ENCODE data around the gene RPL18A. TPM values are rescaled to one million over a fixed set of nuclear protein-coding genes. Genes with fewer than 3 reads are reported as not detected.
A peak's percentile ranks its signal among the peaks of the same experiment; 100 is the strongest.

The RPL18A gene
- total and polyA plus RNA-seq, 3 experiments from 2014 or later, result 3,114 to 3,296 (median 3,151) TPM

- H3K27me3 Mint-ChIP-seq, result no peaks in the 10 kb centered on the region
- POLR2A ChIA-PET, result no interaction called here
- peaks cover 35% of the 10 kb centered on the region for H3K4me1 ChIP-seq (ENCODE audit: insufficient read depth, low read length)
- CTCF ChIA-PET, result interaction anchor here (1.2 to 2.4 kb wide), 3 partner anchors 12 to 59 kb away, joined by 3 to 10 read pairs (median 5); partner anchors contain the start of gene RPL18A
- H3K4me3 ChIP-seq (ENCODE audit: low read length), result no peak overlapping the region
- peak overlapping the region in 2 of 7 donors; percentile 27 to 67 for H3K4me3 Mint-ChIP-seq
- peaks cover 48% of the 10 kb centered on the region for H3K36me3 ChIP-seq (ENCODE audit: insufficient read depth, low read length)
- no peaks in the 10 kb centered on the region for H3K9me3 ChIP-seq (ENCODE audit: low read length)
- H3K4me1 Mint-ChIP-seq, result peaks cover 37 to 50% (median 42%) of the 10 kb centered on the region in 3 donors
- peak overlapping the region in 6 of 8 donors; percentile 21 to 72 (median 60) for H3K27ac Mint-ChIP-seq
- no peaks in the 10 kb centered on the region for H3K27me3 ChIP-seq (ENCODE audit: insufficient read depth, low read length, poor library complexity, severe bottlenecking)
- H3K27ac ChIP-seq (ENCODE audit: low read depth, low read length), result no peak overlapping the region
- DNase-seq, result no peak
- no peaks in the 10 kb centered on the region for H3K9me3 Mint-ChIP-seq
- H3K36me3 Mint-ChIP-seq, result peaks cover 6 to 54% (median 8%) of the 10 kb centered on the region in 3 donors
Measured at GRCh38 chr19:17843292-17843827, 16.4 kb upstream of the RPL18A start.

GRCh38 chr19:17843908-17844490 lies 15.7 kb upstream of the RPL18A start:
- Histone ChIP-seq H3K36me3 (ENCODE audit: insufficient read depth, low read length) (peaks cover 43% of the 10 kb centered on the region), H3K9me3 (ENCODE audit: low read length) (no peaks in the 10 kb centered on the region), H3K4me3 (ENCODE audit: low read length) (no peak overlapping the region), H3K27ac (ENCODE audit: low read depth, low read length) (no peak overlapping the region), H3K4me1 (ENCODE audit: insufficient read depth, low read length) (peaks cover 42% of the 10 kb centered on the region), H3K27me3 (ENCODE audit: insufficient read depth, low read length, poor library complexity, severe bottlenecking) (no peaks in the 10 kb centered on the region)
- Mint-ChIP-seq H3K27ac (peak overlapping the region in 6 of 8 donors; percentile 56 to 96 (median 68)), H3K27me3 (peaks cover 0 to 2% of the 10 kb centered on the region in 2 donors), H3K4me1 (peaks cover 42 to 57% (median 48%) of the 10 kb centered on the region in 3 donors), H3K36me3 (peaks cover 6 to 49% (median 6%) of the 10 kb centered on the region in 3 donors), H3K4me3 (peak overlapping the region; percentile 33 to 93 (median 67)), H3K9me3 (no peaks in the 10 kb centered on the region)
- ChIA-PET CTCF (interaction anchor here (1.5 to 2.4 kb wide), 2 partner anchors 11 to 60 kb away, joined by 3 to 10 read pairs; no protein-coding TSS in a partner anchor), POLR2A (no interaction called here)
- DNase-seq, result no peak

DNA sequence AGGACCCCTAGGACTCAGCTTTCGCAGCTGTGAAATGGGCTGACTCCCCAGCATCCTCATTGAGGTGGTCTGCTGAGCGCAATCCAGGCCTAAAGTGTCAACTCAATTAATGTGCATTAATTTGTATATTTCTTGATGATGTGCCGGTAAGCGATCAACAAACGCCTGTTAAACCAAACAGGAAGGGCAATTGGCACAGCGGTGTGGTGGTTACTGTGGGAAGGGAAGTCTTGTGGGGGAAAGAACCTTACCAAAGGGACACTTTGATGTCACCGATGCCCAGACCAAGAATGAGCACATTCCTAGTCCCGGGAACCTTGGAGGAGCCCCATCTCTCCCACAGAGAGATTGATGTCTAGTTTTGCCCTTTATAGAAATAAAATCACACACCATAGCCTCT lies 13.6 kb upstream of the RPL18A start:
- H3K36me3 ChIP-seq (ENCODE audit: insufficient read depth, low read length), result peaks cover 27% of the 10 kb centered on the region
- peak overlapping the region; percentile 87 to 97 (median 93) for H3K4me3 Mint-ChIP-seq
- CTCF ChIA-PET, result interaction anchor here (1.0 to 2.5 kb wide), 4 partner anchors 9 to 86 kb away, joined by 3 to 8 read pairs (median 6); partner anchors contain the start of genes CCDC124 and RPL18A
- no peaks in the 10 kb centered on the region for H3K27me3 ChIP-seq (ENCODE audit: insufficient read depth, low read length, poor library complexity, severe bottlenecking)
- peaks cover 0 to 3% of the 10 kb centered on the region in 2 donors for H3K27me3 Mint-ChIP-seq
- H3K36me3 Mint-ChIP-seq, result peaks cover under 1 to 31% (median 3%) of the 10 kb centered on the region in 3 donors
- H3K27ac ChIP-seq (ENCODE audit: low read depth, low read length), result peak overlapping the region; percentile 69
- peak; percentile 37 to 67 (median 53) for DNase-seq
- peaks cover 51 to 70% (median 65%) of the 10 kb centered on the region in 3 donors for H3K4me1 Mint-ChIP-seq
- H3K4me1 ChIP-seq (ENCODE audit: insufficient read depth, low read length), result peaks cover 57% of the 10 kb centered on the region
- peak overlapping the region; percentile 83 to 98 (median 96) for H3K27ac Mint-ChIP-seq
- POLR2A ChIA-PET, result interaction anchor here (0.6 to 1.2 kb wide), 2 partner anchors 13 to 20 kb away, joined by 3 read pairs; no protein-coding TSS in a partner anchor
- peak overlapping the region; percentile 80 for H3K4me3 ChIP-seq (ENCODE audit: low read length)
- H3K9me3 ChIP-seq (ENCODE audit: low read length), result no peaks in the 10 kb centered on the region
- H3K9me3 Mint-ChIP-seq, result no peaks in the 10 kb centered on the region

DNA sequence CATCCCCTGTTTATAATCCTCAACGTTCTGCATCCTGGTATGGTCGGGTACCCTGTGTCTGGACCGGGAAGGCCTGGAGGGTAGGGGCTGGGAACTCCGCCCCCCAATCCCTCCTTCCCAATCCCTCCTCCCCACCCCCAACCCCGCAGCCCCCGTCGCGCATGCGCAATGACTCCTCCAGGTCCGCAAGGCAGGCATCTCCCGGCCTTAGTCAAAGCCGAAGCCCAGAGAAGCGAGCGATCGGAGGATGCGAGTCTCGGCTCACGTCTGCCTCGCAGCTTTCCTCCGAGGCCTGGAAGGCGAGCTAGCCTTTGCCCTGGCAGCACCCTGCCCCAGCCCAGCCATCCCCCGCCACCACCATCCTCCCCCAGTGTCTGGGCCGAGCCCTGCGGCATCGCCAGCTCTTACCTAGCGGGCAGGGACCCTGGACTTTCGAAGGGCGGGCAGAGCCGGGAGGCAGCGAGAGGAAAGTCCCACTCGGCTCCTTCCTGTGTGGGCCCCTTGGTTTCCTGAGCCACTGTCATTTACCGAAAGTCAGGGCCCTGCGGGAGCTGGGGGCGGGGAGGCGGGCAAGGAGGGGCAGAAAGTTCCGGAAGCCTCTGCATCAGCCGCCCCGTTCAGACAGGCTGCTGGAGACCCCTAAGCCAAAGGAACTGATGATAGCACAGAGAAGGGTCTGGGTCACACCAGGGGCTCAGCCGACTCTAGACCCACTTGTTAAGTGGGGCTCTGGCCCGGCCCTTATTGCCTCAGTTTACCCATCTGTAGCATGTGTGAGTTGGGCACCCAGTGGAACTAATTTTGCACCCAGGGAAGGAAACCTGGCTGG lies 12.0 kb upstream of the RPL18A start, which contains the start of gene JAK3:
Gene JAK3 (minus strand): TSS at position 445 of the 829 bp plus-strand sequence. CDS start 3,565 bp downstream, outside the sequence.
- peak within 1 kb of the TSS; percentile 69 for H3K27ac ChIP-seq (ENCODE audit: low read depth, low read length)
- Mint-ChIP-seq H3K27me3 (peaks cover 0 to 3% of the 10 kb centered on the region in 2 donors), H3K4me3 (peak within 1 kb of the TSS; percentile 87 to 97 (median 93)), H3K27ac (peak within 1 kb of the TSS; percentile 94 to 98 (median 96)), H3K4me1 (peaks cover 57 to 77% (median 72%) of the 10 kb centered on the region in 3 donors), H3K9me3 (no peaks in the 10 kb centered on the region), H3K36me3 (peaks cover 0 to 20% (median 3%) of the 10 kb centered on the region in 3 donors)
- H3K4me3 ChIP-seq (ENCODE audit: low read length), result peak within 1 kb of the TSS; percentile 80
- ChIA-PET POLR2A (interaction anchor here (0.6 to 1.8 kb wide), 9 partner anchors 12 to 150 kb away, joined by 3 to 25 read pairs (median 5); partner anchors contain the start of genes CCDC124, FCHO1, MAP1S and RPL18A), CTCF (interaction anchor here (0.6 to 1.4 kb wide), 5 partner anchors 8 to 161 kb away, joined by 3 to 8 read pairs (median 3); partner anchors contain the start of genes ARRDC2, CCDC124 and RPL18A)
- H3K9me3 ChIP-seq (ENCODE audit: low read length), result no peaks in the 10 kb centered on the region
- peaks cover 63% of the 10 kb centered on the region for H3K4me1 ChIP-seq (ENCODE audit: insufficient read depth, low read length)
- no peaks in the 10 kb centered on the region for H3K27me3 ChIP-seq (ENCODE audit: insufficient read depth, low read length, poor library complexity, severe bottlenecking)
- peaks cover 15% of the 10 kb centered on the region for H3K36me3 ChIP-seq (ENCODE audit: insufficient read depth, low read length)
- DNase-seq, result peak; percentile 74 to 89 (median 81)

GRCh38 chr19:17848595-17849292 lies 11.0 kb upstream of the RPL18A start:
- Mint-ChIP-seq H3K9me3 (no peaks in the 10 kb centered on the region), H3K4me1 (peaks cover 51 to 72% (median 66%) of the 10 kb centered on the region in 3 donors), H3K27me3 (peaks cover 0 to 3% of the 10 kb centered on the region in 2 donors), H3K4me3 (peak overlapping the region; percentile 5 to 96 (median 89)), H3K36me3 (peaks cover 0 to 10% (median 3%) of the 10 kb centered on the region in 3 donors), H3K27ac (peak overlapping the region; percentile 94 to 98 (median 96))
- no peak overlapping the region for H3K4me3 ChIP-seq (ENCODE audit: low read length)
- peaks cover 6% of the 10 kb centered on the region for H3K36me3 ChIP-seq (ENCODE audit: insufficient read depth, low read length)
- H3K27me3 ChIP-seq (ENCODE audit: insufficient read depth, low read length, poor library complexity, severe bottlenecking), result no peaks in the 10 kb centered on the region
- ChIA-PET CTCF (interaction anchor here (0.7 to 2.2 kb wide), 5 partner anchors 8 to 84 kb away, joined by 3 to 12 read pairs (median 4); partner anchors contain the start of genes CCDC124 and RPL18A), POLR2A (interaction anchor here (0.7 to 1.4 kb wide), 2 partner anchors 10 to 16 kb away, joined by 3 to 10 read pairs; no protein-coding TSS in a partner anchor)
- no peak overlapping the region for H3K27ac ChIP-seq (ENCODE audit: low read depth, low read length)
- DNase-seq, result no peak
- H3K9me3 ChIP-seq (ENCODE audit: low read length), result no peaks in the 10 kb centered on the region
- H3K4me1 ChIP-seq (ENCODE audit: insufficient read depth, low read length), result peaks cover 57% of the 10 kb centered on the region

- ChIA-PET CTCF (interaction anchor here (0.7 to 10.9 kb wide), 11 partner anchors 11 to 578 kb away, joined by 3 to 213 read pairs (median 5); partner anchors contain the start of gene CCDC124), POLR2A (no interaction called here)
Measured at GRCh38 chr19:17854061-17854460, 5.6 kb upstream of the RPL18A start.

More at GRCh38 chr19:17854061-17854460, 5.6 kb upstream of the RPL18A start:
- no peak overlapping the region for H3K4me3 Mint-ChIP-seq
- no peak overlapping the region for H3K27ac ChIP-seq (ENCODE audit: low read depth, low read length)
- no peak overlapping the region for H3K4me3 ChIP-seq (ENCODE audit: low read length)
- H3K4me1 ChIP-seq (ENCODE audit: insufficient read depth, low read length), result peaks cover 30% of the 10 kb centered on the region
- no peaks in the 10 kb centered on the region for H3K9me3 Mint-ChIP-seq
- H3K36me3 Mint-ChIP-seq, result no peaks in the 10 kb centered on the region
- no peak for DNase-seq
- no peaks in the 10 kb centered on the region for H3K27me3 ChIP-seq (ENCODE audit: insufficient read depth, low read length, poor library complexity, severe bottlenecking)
- H3K27me3 Mint-ChIP-seq, result peaks cover 0 to 4% of the 10 kb centered on the region in 2 donors
- H3K9me3 ChIP-seq (ENCODE audit: low read length), result no peaks in the 10 kb centered on the region
- H3K27ac Mint-ChIP-seq, result no peak overlapping the region
- H3K4me1 Mint-ChIP-seq, result peaks cover 24 to 32% (median 31%) of the 10 kb centered on the region in 3 donors
- no peaks in the 10 kb centered on the region for H3K36me3 ChIP-seq (ENCODE audit: insufficient read depth, low read length)

Data from CD8-positive, alpha-beta memory T cell (primary cell).